ENCODE measurements around the gene RIN1. TPM values are rescaled to one million over a fixed set of nuclear protein-coding genes. Genes with fewer than 3 reads are reported as not detected.

The RIN1 gene
- polyA plus RNA-seq, 3 donors, result 6.1 to 15.4 (median 7.6) TPM

DNA sequence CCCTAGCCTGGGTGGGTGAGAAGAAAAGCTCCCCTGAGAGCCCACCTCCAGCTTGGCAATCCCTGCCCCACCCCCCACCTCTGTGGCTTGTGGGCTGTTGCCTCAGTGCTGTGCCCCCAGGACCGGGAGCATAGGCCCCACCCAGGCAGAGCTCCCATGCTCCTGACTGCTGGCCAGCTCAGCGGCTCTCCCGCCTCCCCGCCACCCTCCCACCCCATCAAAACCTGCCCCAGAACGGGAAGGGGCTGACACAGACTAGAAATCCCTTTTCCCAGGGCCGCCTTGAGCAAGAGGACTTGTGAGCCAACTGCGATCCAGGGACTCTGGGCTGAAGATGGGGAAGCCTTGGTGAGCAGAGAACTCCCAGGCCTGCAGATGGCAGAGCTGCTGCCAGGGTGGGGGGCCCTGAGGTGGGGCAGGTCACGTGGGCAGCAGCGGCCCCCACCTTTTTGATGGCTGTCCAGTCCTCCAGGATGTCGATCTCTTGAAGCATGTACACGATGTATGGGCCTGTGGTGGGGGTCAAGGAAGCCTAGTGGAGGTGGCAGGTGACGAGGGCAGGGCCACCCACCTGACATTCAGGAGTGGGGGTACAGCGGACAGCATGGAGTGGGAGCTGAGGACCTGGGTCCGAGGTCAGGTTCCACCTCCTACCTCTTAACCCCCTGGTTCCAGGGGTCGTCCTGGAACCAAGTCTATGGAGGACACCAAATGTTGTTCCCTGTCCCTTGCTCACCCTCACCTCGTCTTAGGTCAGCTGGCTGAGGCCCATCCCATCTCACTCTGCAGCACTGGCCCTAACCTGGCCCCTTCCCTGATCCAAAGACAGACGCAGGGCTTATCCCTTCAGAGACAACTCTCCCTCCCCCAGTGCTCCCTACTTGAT, 2.3 kb upstream of the RIN1 start:
- no peak overlapping the region for H3K4me2 ChIP-seq (replicated peaks; ENCODE audit: extremely low read depth, low read length, poor library complexity, severe bottlenecking)
- Mint-ChIP-seq H3K4me1 (peaks cover 29% of the 10 kb centered on the region), H3K36me3 (peaks cover 55 to 65% of the 10 kb centered on the region in 2 donors), H3K27me3 (ENCODE audit: low read depth in 3 of 3) (no peaks in the 10 kb centered on the region), H3K27ac (peak overlapping the region in 3 of 7 donors; percentile 60 to 95 (median 87)), H3K9me3 (no peaks in the 10 kb centered on the region), H3K4me3 (no peak overlapping the region)
- no peak overlapping the region for H3K9ac ChIP-seq (ENCODE audit: insufficient read depth, low read length, poor library complexity, severe bottlenecking)
- WGBS (ENCODE audit: insufficient coverage), result over 99% methylated on average over 10 of the region's 17 CpGs
- no peak overlapping the region for H2AFZ ChIP-seq (ENCODE audit: insufficient read depth, low read depth, low read length, poor library complexity, severe bottlenecking)
- no peak overlapping the region for H3K4me3 ChIP-seq (replicated peaks in 1 of 3; ENCODE audit: low read depth in 2 of 3, low read length in 3 of 3)
- intact Hi-C loops (cut with micrococcal nuclease), result no loop called here
- H4K20me1 ChIP-seq (ENCODE audit: insufficient read depth, low read length), result peaks cover 43% of the 10 kb centered on the region
- peak in 1 of 3 donors; percentile 4 for DNase-seq
- peak overlapping the region in 1 of 2 donors; percentile 98 for H3K27ac ChIP-seq (ENCODE audit: low read depth in 1 of 2, low read length in 2 of 2)
- peaks cover 22% of the 10 kb centered on the region for H3K79me2 ChIP-seq (ENCODE audit: insufficient read depth, low read length)
- H3K9me3 ChIP-seq (replicated peaks in 1 of 2; ENCODE audit: control insufficient read depth in 1 of 2, insufficient read depth in 1 of 2, low read length in 2 of 2), result no peaks in the 10 kb centered on the region
- TF ChIP-seq CTCF (IDR thresholded peaks at IDR 0.05), result no peak
- H3K27me3 ChIP-seq (ENCODE audit: control insufficient read depth in 2 of 2, insufficient read depth in 2 of 2, low read length in 2 of 2), result no peaks in the 10 kb centered on the region
- H3K36me3 ChIP-seq (replicated peaks in 1 of 2; ENCODE audit: control insufficient read depth in 1 of 2, insufficient read depth in 2 of 2, low read length in 2 of 2), result peaks cover 57 to 73% of the 10 kb centered on the region in 2 donors
- H3K4me1 ChIP-seq (ENCODE audit: control insufficient read depth in 1 of 2, insufficient read depth in 2 of 2, low read length in 2 of 2), result peaks cover 28 to 37% of the 10 kb centered on the region in 2 donors

- Mint-ChIP-seq H3K4me1 (peaks cover 26% of the 10 kb centered on the region), H3K36me3 (peaks cover 57 to 69% of the 10 kb centered on the region in 2 donors), H3K27ac (peak overlapping the region; percentile 89 to 98 (median 95)), H3K27me3 (ENCODE audit: low read depth in 3 of 3) (no peaks in the 10 kb centered on the region), H3K9me3 (no peaks in the 10 kb centered on the region), H3K4me3 (no peak overlapping the region)
- Histone ChIP-seq H3K9me3 (replicated peaks in 1 of 2; ENCODE audit: control insufficient read depth in 1 of 2, insufficient read depth in 1 of 2, low read length in 2 of 2) (no peaks in the 10 kb centered on the region), H3K9ac (ENCODE audit: insufficient read depth, low read length, poor library complexity, severe bottlenecking) (no peak overlapping the region), H3K4me1 (ENCODE audit: control insufficient read depth in 1 of 2, insufficient read depth in 2 of 2, low read length in 2 of 2) (peaks cover 26 to 30% of the 10 kb centered on the region in 2 donors), H4K20me1 (ENCODE audit: insufficient read depth, low read length) (peaks cover 38% of the 10 kb centered on the region), H3K27ac (ENCODE audit: low read depth in 1 of 2, low read length in 2 of 2) (peak overlapping the region; percentile 69 to 98), H3K79me2 (ENCODE audit: insufficient read depth, low read length) (peaks cover 13% of the 10 kb centered on the region), H3K27me3 (ENCODE audit: control insufficient read depth in 2 of 2, insufficient read depth in 2 of 2, low read length in 2 of 2) (no peaks in the 10 kb centered on the region), H3K4me3 (replicated peaks in 1 of 3; ENCODE audit: low read depth in 2 of 3, low read length in 3 of 3) (no peak overlapping the region), H2AFZ (ENCODE audit: insufficient read depth, low read depth, low read length, poor library complexity, severe bottlenecking) (no peak overlapping the region), H3K36me3 (replicated peaks in 1 of 2; ENCODE audit: control insufficient read depth in 1 of 2, insufficient read depth in 2 of 2, low read length in 2 of 2) (peaks cover 69 to 74% of the 10 kb centered on the region in 2 donors), H3K4me2 (replicated peaks; ENCODE audit: extremely low read depth, low read length, poor library complexity, severe bottlenecking) (peak overlapping the region; percentile 93)
- 86% methylated on average over 12 of the region's 18 CpGs for WGBS (ENCODE audit: insufficient coverage)
- intact Hi-C loops (cut with micrococcal nuclease), result no loop called here
- peak in 1 of 3 donors; percentile 7 for DNase-seq
- no peak for TF ChIP-seq CTCF (IDR thresholded peaks at IDR 0.05)
Observed at GRCh38 chr11:66337103-66337899, 1.1 kb upstream of the RIN1 start.

Data from CD14-positive monocyte (primary cell).